22Rv1 (cell line): ENCODE results near the gene POC1A.

Experiments
- CTCF ChIP-seq: fragments of 450-650 bp; IDR thresholded peaks from 2 replicates; pipeline ENCODE4 v1.5.1; 2017; ENCODE audit warnings: mild to moderate bottlenecking
- ZFX ChIP-seq: fragments of 450-650 bp; IDR thresholded peaks from 2 replicates; pipeline ENCODE4 v1.6.1; 2017; ENCODE audit warnings: antibody characterized with exemption, borderline replicate concordance

GRCh38 chr3:52079958-52080357 is 74.3 kb downstream of the POC1A start:
- no peak for TF ChIP-seq ZFX
- TF ChIP-seq CTCF: no peak
